ENCODE results near the gene AP2A2. TPM values are rescaled to one million over a fixed set of nuclear protein-coding genes. Genes with fewer than 3 reads are reported as not detected.

The AP2A2 gene
- total RNA-seq, result 10 to 100 TPM; 35.1 to 70.2 TPM

DNA sequence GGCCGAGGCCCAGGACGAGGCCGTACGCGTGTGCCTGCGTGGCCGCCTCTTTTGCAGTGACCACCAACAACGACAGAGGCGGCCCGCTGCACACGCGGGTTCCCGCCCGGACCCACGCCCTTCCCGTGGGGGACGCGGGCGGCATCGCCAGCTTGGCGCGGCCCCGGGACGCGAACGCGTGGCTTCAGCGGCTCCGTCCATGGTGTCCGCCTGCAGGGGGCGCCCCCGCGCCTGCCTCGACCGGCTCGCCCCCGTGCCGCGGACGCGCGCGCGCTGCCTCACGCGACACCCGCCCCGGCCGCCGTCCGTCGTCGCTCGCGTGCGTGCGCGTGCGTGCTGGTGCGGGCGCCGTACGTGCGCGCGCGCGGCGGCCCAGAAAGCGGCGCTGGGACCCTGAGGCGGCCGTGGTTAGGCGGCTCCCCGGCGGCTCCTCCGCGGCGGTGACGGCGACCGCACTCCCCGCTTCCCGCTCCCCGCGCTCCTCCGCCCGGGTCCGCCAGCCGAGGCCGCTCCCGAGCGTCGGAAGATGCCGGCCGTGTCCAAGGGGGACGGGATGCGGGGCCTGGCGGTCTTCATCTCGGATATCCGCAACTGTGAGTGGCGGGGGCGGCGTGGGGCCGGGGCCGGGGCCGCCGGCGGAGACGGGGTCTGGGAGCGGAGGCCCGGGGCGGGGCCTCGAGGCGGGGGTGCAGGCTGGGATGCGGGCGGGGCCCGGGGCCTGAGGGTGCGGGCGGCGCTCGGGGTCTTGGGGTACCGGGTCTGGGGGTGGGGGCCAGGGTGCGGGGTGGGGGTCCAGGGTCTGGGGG lies at the start of gene AP2A2:
TSS of gene AP2A2 (plus strand) at position 375 of the 806 bp plus-strand sequence. CDS start at position 527, 152 bp downstream.
- intact Hi-C loops (cut with DNase I), result loop anchor here (5.0 kb wide), 1 partner anchor 78 kb away; no protein-coding TSS in a partner anchor
- Histone ChIP-seq H3K27ac (peak within 1 kb of the TSS; percentile 80 to 93), H3K4me1 (replicated peaks) (no peaks in the 10 kb centered on the region), H3K4me3 (peak within 1 kb of the TSS; percentile 93 to 98), H3K36me3 (no peaks in the 10 kb centered on the region), H3K9me3 (no peaks in the 10 kb centered on the region), H3K27me3 (replicated peaks; ENCODE audit: insufficient read depth) (no peaks in the 10 kb centered on the region)
- WGBS, result under 1% methylated on average over 63 of the region's 124 CpGs
- TF ChIP-seq POLR2A (IDR thresholded peaks at IDR 0.05), result peak; percentile 69
- TF ChIP-seq POLR2AphosphoS5 (IDR thresholded peaks at IDR 0.05), result no peak
- TF ChIP-seq, protein P1, sequence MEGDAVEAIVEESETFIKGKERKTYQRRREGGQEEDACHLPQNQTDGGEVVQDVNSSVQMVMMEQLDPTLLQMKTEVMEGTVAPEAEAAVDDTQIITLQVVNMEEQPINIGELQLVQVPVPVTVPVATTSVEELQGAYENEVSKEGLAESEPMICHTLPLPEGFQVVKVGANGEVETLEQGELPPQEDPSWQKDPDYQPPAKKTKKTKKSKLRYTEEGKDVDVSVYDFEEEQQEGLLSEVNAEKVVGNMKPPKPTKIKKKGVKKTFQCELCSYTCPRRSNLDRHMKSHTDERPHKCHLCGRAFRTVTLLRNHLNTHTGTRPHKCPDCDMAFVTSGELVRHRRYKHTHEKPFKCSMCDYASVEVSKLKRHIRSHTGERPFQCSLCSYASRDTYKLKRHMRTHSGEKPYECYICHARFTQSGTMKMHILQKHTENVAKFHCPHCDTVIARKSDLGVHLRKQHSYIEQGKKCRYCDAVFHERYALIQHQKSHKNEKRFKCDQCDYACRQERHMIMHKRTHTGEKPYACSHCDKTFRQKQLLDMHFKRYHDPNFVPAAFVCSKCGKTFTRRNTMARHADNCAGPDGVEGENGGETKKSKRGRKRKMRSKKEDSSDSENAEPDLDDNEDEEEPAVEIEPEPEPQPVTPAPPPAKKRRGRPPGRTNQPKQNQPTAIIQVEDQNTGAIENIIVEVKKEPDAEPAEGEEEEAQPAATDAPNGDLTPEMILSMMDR (IDR thresholded peaks at IDR 0.05), result peak; percentile 70 to 97 (median 88)
- DNase-seq (ENCODE audit: low spot score), result peak; percentile 82

DNA sequence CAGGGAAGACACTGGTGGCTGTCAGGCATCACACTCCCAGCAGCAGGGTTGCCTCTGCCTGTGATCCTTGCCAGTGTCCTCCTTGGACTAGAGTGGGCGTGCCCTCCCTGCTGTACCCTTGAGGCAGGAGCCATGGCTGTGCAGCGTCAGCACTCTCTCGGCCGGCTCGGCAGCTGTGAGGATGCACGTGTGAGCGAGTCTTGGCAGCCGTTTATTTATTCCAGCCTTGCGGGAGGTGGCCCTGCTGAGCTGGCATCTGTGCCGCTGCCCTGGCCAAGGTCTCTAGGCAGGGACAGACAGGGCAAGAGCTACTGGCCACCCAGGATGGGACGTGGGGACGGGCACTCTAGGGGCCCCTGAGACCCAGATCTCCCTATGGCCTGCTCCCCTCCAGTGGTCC lies 49.1 kb upstream of the AP2A2 start:
- no peak for DNase-seq (ENCODE audit: low spot score)
- H3K36me3 ChIP-seq, result no peaks in the 10 kb centered on the region
- H3K27ac ChIP-seq, result no peak overlapping the region
- 67% methylated on average over 12 of the region's 12 CpGs for WGBS
- no peaks in the 10 kb centered on the region for H3K4me1 ChIP-seq (replicated peaks)
- no peak overlapping the region for H3K4me3 ChIP-seq
- H3K9me3 ChIP-seq, result no peaks in the 10 kb centered on the region
- intact Hi-C loops (cut with DNase I), result no loop called here
- H3K27me3 ChIP-seq (replicated peaks; ENCODE audit: insufficient read depth), result no peaks in the 10 kb centered on the region
- TF ChIP-seq POLR2AphosphoS5 (IDR thresholded peaks at IDR 0.05) (no peak), POLR2A (IDR thresholded peaks at IDR 0.05) (no peak)
- TF ChIP-seq, protein P1 (IDR thresholded peaks at IDR 0.05), result no peak

DNA sequence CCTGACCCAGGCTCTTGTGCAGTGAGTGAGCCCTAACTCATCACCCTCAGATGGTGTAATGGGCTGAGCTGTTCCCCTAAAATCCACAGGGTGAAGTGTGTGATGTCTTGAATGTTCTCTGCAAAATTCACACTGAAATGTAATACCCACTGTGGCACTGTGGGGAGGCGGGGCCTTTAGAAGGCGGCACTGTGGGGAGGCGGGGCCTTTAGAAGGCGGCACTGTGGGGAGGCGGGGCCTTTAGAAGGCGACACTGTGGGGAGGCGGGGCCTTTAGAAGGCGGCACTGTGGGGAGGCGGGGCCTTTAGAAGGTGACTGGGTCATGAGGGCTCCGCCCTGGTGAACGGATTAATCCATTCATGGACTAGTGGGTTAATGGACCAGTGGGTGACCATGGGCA lies 48.1 kb upstream of the AP2A2 start:
- Histone ChIP-seq H3K9me3 (no peaks in the 10 kb centered on the region), H3K4me1 (replicated peaks) (no peaks in the 10 kb centered on the region), H3K36me3 (no peaks in the 10 kb centered on the region), H3K27me3 (replicated peaks; ENCODE audit: insufficient read depth) (no peaks in the 10 kb centered on the region), H3K4me3 (no peak overlapping the region), H3K27ac (no peak overlapping the region)
- DNase-seq (ENCODE audit: low spot score), result no peak
- WGBS, result 90% methylated on average over 11 of the region's 11 CpGs
- intact Hi-C loops (cut with DNase I), result no loop called here
- TF ChIP-seq, protein P1 (IDR thresholded peaks at IDR 0.05), result no peak
- no peak for TF ChIP-seq POLR2AphosphoS5 (IDR thresholded peaks at IDR 0.05)
- TF ChIP-seq POLR2A (IDR thresholded peaks at IDR 0.05), result no peak

DNA sequence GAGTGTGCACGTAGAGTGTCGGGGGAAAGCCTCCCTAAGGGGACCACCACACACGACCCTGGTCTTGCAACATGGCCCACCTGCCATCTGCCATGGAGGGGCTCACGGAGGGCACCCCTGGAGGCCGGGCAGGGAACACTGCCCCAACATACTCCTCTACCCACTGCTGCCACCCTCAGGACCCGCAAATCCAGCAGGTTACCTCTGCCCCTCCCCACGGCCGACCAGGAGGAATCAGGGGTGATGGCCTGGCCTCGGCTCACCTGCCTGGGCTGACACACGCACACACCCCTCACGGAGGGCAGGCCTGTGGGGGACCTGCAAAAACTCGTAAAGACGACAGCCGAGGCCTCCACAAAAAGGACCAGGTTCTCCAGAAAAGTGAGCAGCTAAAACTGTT lies 45.2 kb upstream of the AP2A2 start:
- Histone ChIP-seq H3K27ac (no peak overlapping the region), H3K4me3 (no peak overlapping the region), H3K4me1 (replicated peaks) (no peaks in the 10 kb centered on the region), H3K9me3 (no peaks in the 10 kb centered on the region), H3K36me3 (no peaks in the 10 kb centered on the region), H3K27me3 (replicated peaks; ENCODE audit: insufficient read depth) (no peaks in the 10 kb centered on the region)
- 92% methylated on average over 13 of the region's 14 CpGs for WGBS
- intact Hi-C loops (cut with DNase I), result no loop called here
- DNase-seq (ENCODE audit: low spot score), result no peak
- TF ChIP-seq, protein P1 (IDR thresholded peaks at IDR 0.05), result no peak
- no peak for TF ChIP-seq POLR2AphosphoS5 (IDR thresholded peaks at IDR 0.05)
- TF ChIP-seq POLR2A (IDR thresholded peaks at IDR 0.05), result no peak

DNA sequence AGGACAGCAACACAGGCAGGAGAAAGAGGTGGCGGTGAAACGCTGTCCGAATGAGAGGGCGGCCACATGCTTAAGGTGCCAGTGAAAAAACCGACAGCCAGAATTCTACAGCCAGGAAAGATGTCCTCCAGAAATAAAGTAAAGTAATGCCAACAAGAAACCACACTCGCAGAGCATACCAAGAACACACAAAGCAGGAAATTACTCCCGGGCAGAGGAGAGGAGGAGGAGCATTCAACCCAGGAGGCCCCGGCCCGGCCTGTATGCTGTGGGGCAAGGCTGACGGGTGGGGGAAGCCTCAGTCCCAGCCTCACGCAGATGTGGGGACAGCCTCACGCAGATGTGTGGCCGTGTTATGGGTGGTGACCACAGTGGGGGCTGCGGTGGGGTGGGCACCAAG lies 43.1 kb upstream of the AP2A2 start:
- Histone ChIP-seq H3K4me3 (no peak overlapping the region), H3K27me3 (replicated peaks; ENCODE audit: insufficient read depth) (no peaks in the 10 kb centered on the region), H3K27ac (no peak overlapping the region), H3K36me3 (no peaks in the 10 kb centered on the region), H3K9me3 (no peaks in the 10 kb centered on the region), H3K4me1 (replicated peaks) (no peaks in the 10 kb centered on the region)
- DNase-seq (ENCODE audit: low spot score), result no peak
- TF ChIP-seq POLR2AphosphoS5 (IDR thresholded peaks at IDR 0.05) (no peak), POLR2A (IDR thresholded peaks at IDR 0.05) (no peak)
- TF ChIP-seq, protein P1 (IDR thresholded peaks at IDR 0.05), result no peak
- intact Hi-C loops (cut with DNase I), result no loop called here
- 81% methylated on average over 14 of the region's 14 CpGs for WGBS

All from prostate gland (tissue), 2 donors.